Neural crest cell (in vitro differentiated cells): ENCODE data around the gene BPIFA3. TPM values are rescaled to one million over a fixed set of nuclear protein-coding genes. Genes with fewer than 3 reads are reported as not detected.

Experiments used
- DNase-seq: peaks from one replicate; pipeline ENCODE4 v3.0.0; 2021; ENCODE audit warnings: low read depth, mixed read lengths, low spot score
- H3K27ac Mint-ChIP-seq: one replicate; pipeline ENCODE4 v1.8.0; 2021; ENCODE audit warnings: mild to moderate bottlenecking, mixed read lengths; ENCODE audit not compliant: unreplicated experiment
- H3K27me3 Mint-ChIP-seq: 2 replicates; pipeline ENCODE4 v1.8.0; 2021; ENCODE audit warnings: low read depth, mild to moderate bottlenecking, mixed read lengths
- H3K36me3 Mint-ChIP-seq: 2 replicates; pipeline ENCODE4 v1.8.0; 2021; ENCODE audit warnings: low read depth, mild to moderate bottlenecking, mixed read lengths
- H3K4me1 Mint-ChIP-seq: 2 replicates; pipeline ENCODE4 v1.8.0; 2021; ENCODE audit warnings: mixed read lengths
- H3K4me3 Mint-ChIP-seq: one replicate; pipeline ENCODE4 v1.8.0; 2021; ENCODE audit warnings: mild to moderate bottlenecking, mixed read lengths
- H3K9me3 Mint-ChIP-seq: 2 replicates; pipeline ENCODE4 v1.8.0; 2021; ENCODE audit warnings: mixed read lengths
- CTCF ChIP-seq: fragments of 200-600 bp; sonication (generic); conservative IDR thresholded peaks from 2 replicates; pipeline ENCODE4 v1.5.0; 2021; ENCODE audit warnings: antibody characterized with exemption, mild to moderate bottlenecking
- total RNA-seq: library from RNA; stranded (reverse); gene quantifications from 2 replicates; pipeline ENCODE4 v1.2.1, GENCODE V29; 2021

The BPIFA3 gene
- total RNA-seq, 1 donor from 2014 or later, result not detected

GRCh38 chr20:33192912-33193501, 24.1 kb upstream of the BPIFA3 start:
- Mint-ChIP-seq H3K4me3 (no peak overlapping the region), H3K36me3 (no peaks in the 10 kb centered on the region), H3K9me3 (no peaks in the 10 kb centered on the region), H3K27ac (no peak overlapping the region), H3K4me1 (no peaks in the 10 kb centered on the region), H3K27me3 (peaks cover 84% of the 10 kb centered on the region)
- DNase-seq, result no peak
- no peak for TF ChIP-seq CTCF

DNA sequence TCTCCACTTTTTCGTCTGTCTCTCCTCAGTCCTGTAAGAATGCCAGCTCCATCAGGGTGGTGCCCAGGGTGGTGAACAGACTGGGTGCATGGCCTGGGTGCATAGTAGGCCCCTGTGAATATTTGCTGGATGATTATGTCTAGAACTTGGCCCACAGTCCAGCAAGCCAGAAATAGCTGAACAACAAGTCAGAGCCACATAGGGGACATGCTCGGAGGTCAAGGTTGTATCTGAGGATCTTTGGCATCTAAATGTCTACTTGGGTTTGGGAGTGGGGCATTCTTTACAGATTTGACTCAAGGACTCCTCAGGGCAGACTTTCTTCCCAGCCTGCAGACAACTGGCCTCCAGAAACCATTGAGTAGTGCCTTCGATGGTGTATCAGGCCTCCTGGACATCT, 18.1 kb upstream of the BPIFA3 start:
- no peak overlapping the region for H3K4me3 Mint-ChIP-seq
- H3K27me3 Mint-ChIP-seq, result peaks cover 90% of the 10 kb centered on the region
- no peaks in the 10 kb centered on the region for H3K9me3 Mint-ChIP-seq
- DNase-seq, result no peak
- H3K36me3 Mint-ChIP-seq, result no peaks in the 10 kb centered on the region
- no peaks in the 10 kb centered on the region for H3K4me1 Mint-ChIP-seq
- no peak for TF ChIP-seq CTCF
- H3K27ac Mint-ChIP-seq, result no peak overlapping the region

GRCh38 chr20:33202451-33202850, 14.7 kb upstream of the BPIFA3 start:
- Mint-ChIP-seq H3K9me3 (no peaks in the 10 kb centered on the region), H3K27me3 (peaks cover 89% of the 10 kb centered on the region), H3K4me1 (no peaks in the 10 kb centered on the region), H3K27ac (no peak overlapping the region), H3K36me3 (no peaks in the 10 kb centered on the region), H3K4me3 (no peak overlapping the region)
- no peak for DNase-seq
- no peak for TF ChIP-seq CTCF

DNA sequence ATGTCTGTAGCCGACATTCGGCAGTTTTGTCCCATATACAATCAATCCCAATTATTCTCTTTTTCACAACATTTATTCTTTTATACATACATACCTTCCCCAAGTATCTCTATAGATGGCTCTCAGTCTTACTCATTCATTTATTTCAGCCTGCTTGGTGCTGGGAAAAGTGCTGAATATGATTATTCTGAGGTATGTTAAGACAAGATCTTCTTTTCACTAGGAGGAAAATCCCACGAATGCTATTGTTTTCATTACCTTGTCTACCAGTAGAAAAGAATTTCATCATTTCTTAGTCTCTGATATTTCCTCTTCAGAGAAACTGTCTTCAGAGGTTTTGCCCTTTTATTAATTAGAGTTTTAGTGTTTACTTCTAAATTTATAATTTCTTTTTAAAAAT, 13.7 kb upstream of the BPIFA3 start:
- no peaks in the 10 kb centered on the region for H3K4me1 Mint-ChIP-seq
- no peaks in the 10 kb centered on the region for H3K36me3 Mint-ChIP-seq
- H3K27me3 Mint-ChIP-seq, result peaks cover 91% of the 10 kb centered on the region
- DNase-seq, result no peak
- no peak for TF ChIP-seq CTCF
- no peak overlapping the region for H3K27ac Mint-ChIP-seq
- H3K4me3 Mint-ChIP-seq, result no peak overlapping the region
- no peaks in the 10 kb centered on the region for H3K9me3 Mint-ChIP-seq

DNA sequence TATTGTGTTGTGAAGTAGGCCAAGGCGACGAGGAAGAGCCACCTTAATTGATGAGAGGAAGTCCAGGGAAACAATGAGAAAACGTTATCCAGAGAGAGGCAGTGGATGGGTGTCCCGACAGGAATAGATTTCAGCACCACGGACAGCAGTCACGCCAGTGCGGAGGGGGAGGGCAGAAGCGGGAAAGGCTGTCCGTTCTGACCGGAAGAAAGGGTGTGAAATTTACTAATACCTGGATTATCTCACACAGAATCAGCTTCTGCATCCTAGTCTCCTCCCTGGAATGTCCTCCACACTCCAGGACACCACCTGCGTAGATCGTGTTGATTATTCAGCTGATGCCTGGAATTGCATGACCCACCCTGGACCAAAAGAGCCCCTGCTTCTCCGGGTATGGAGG, 7.4 kb upstream of the BPIFA3 start:
- peak; percentile 97 for DNase-seq
- no peak overlapping the region for H3K27ac Mint-ChIP-seq
- no peak overlapping the region for H3K4me3 Mint-ChIP-seq
- peaks cover 4% of the 10 kb centered on the region for H3K4me1 Mint-ChIP-seq
- no peaks in the 10 kb centered on the region for H3K36me3 Mint-ChIP-seq
- no peaks in the 10 kb centered on the region for H3K9me3 Mint-ChIP-seq
- TF ChIP-seq CTCF, result no peak
- H3K27me3 Mint-ChIP-seq, result peaks cover 88% of the 10 kb centered on the region

GRCh38 chr20:33210371-33210770, 6.8 kb upstream of the BPIFA3 start:
- Mint-ChIP-seq H3K27me3 (peaks cover 88% of the 10 kb centered on the region), H3K36me3 (no peaks in the 10 kb centered on the region), H3K27ac (no peak overlapping the region), H3K4me3 (no peak overlapping the region), H3K4me1 (peaks cover 4% of the 10 kb centered on the region), H3K9me3 (no peaks in the 10 kb centered on the region)
- DNase-seq, result no peak
- no peak for TF ChIP-seq CTCF
